ACHN (cell line): ENCODE data around the gene ZNF516.
"Not testable (repeated sequence)": the region's sequence is repeated elsewhere in the genome, so short reads cannot be mapped to it uniquely, and the experiment has no call there.

ENCODE experiments used
- DNase-seq: peaks from one replicate; pipeline ENCODE4 v3.0.0-alpha.2; 2015
- in situ Hi-C: cut with HindIII; loops from 2 replicates; pipeline ENCODE4 v1.10.0; 2017; ENCODE audit warnings: low sequenced_read_pairs, low pct_ligation_motif_present, low pct_unique_long_range_greater_than_20kb

The ZNF516 gene, protein sequence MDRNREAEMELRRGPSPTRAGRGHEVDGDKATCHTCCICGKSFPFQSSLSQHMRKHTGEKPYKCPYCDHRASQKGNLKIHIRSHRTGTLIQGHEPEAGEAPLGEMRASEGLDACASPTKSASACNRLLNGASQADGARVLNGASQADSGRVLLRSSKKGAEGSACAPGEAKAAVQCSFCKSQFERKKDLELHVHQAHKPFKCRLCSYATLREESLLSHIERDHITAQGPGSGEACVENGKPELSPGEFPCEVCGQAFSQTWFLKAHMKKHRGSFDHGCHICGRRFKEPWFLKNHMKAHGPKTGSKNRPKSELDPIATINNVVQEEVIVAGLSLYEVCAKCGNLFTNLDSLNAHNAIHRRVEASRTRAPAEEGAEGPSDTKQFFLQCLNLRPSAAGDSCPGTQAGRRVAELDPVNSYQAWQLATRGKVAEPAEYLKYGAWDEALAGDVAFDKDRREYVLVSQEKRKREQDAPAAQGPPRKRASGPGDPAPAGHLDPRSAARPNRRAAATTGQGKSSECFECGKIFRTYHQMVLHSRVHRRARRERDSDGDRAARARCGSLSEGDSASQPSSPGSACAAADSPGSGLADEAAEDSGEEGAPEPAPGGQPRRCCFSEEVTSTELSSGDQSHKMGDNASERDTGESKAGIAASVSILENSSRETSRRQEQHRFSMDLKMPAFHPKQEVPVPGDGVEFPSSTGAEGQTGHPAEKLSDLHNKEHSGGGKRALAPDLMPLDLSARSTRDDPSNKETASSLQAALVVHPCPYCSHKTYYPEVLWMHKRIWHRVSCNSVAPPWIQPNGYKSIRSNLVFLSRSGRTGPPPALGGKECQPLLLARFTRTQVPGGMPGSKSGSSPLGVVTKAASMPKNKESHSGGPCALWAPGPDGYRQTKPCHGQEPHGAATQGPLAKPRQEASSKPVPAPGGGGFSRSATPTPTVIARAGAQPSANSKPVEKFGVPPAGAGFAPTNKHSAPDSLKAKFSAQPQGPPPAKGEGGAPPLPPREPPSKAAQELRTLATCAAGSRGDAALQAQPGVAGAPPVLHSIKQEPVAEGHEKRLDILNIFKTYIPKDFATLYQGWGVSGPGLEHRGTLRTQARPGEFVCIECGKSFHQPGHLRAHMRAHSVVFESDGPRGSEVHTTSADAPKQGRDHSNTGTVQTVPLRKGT

DNA sequence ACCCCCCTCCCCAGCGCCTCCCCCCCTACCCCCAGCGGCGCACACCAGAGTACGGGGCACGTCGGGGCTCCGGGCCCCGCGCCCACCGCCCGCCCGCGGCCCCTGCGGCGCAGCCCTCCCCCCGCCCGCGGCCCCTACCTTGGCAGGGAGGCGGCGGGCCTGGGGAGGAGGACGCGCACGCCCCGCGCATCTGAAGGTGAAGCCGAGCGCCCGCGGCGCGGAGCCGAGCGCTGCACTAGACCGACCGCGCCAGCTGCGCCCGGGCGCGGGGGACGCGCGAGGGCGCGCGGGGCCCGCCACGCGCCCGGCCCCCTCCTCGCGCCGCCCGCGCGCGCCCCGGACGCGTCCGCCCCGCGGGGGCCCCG lies at the start of gene ZNF516:
TSS of gene ZNF516 (minus strand) at position 237 of the 365 bp plus-strand sequence. CDS start 52,188 bp downstream, outside the sequence.
- DNase-seq, result peak; percentile 35
- in situ Hi-C loops, result no loop called here

DNA sequence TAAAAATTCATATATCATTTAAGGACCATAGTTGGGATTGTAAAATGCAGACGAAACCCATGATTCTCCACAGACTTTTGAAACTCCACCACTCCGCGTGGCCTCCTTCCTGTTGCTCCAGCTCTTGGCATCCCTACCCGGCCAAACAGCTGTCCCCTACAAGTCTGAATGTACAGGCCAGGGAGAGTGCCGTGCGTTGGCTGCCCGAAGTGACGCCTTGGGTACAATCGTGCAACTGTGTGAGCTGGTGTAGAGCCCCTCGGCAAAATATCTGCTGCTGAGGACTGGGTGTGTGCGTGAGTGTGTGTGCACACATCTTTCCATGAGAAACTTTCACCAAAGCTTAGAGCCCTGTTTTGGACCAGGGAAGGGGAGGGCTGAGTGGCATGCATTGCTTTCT lies 43.8 kb upstream of the ZNF516 start:
- DNase-seq, result no peak
- in situ Hi-C loops, result no loop called here

DNA sequence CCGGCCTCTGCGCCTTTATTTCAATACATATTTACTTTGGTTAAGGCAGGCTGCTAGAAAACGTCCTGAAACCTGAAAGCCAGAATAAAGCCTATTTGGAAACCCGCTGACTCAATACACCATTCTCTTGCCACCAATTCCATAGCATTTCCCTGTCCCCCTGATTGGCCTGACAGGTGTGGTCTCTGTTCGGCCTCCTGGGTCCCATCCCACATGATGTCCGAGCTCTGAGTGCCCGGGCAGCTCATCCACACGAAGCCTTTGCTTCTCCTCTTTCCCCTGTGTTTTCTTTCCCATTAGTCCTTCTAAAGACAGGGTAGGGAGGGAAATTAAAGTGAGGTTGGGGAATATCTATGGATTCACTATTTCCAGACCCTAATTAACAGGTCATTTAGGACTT lies 42.6 kb upstream of the ZNF516 start:
- in situ Hi-C loops, result no loop called here
- no peak for DNase-seq

DNA sequence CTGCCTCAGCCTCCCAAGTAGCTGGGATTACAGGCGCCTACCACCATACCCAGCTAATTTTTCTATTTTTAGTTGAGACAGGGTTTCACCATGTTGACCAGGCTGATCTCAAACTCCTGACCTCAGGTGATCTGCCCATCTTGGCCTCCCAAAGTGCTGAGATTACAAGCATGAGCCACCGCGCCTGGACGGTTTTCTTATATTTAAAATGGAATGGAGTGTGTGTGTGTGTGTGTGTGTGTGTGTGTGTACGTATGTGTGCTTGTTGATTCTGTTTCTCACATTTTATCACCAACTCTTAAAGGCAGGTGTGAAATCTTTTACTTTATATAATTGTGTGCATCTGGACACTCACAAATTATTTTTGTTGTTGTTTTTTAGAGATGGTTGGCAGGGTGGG lies 41.6 kb upstream of the ZNF516 start:
- in situ Hi-C loops, DNase-seq: not testable (repeated sequence)

DNA sequence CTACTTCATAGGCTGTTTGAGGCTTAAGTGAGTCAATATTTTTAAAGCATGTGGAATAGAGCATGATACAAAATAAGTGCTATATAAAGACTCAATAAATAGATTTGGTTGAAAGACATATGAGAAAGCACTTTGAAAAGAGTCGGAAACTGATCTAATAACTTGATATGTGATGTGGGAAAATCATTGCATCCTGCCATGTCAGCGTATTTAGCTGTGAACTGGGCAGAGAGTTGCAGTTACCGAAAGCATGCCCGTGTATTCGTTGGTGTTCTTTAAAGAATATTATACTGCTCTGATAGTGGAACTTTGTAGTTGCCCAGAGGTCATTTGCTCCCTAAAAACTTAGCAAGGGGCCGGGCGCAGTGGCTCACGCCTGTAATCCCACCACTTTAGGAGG lies 37.8 kb upstream of the ZNF516 start:
- DNase-seq, result no peak
- in situ Hi-C loops, result no loop called here

DNA sequence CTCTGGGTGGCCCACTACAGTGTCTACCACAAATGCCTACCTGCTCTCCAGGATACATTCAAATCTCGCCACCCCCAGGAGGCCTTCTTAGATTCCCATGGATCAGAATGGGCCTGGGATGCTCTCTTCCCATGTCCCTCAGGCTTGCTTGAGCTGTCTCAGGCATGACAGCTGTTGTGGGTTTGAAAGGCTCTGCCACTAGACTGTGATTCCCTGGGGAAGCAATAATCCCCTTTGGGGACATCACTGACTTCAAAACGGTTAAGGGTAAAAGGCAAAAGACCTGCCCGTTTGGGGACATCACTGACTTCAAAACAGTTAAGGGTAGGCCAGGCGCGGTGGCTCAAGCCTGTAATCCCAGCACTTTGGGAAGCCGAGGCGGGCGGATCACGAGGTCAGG lies 35.8 kb upstream of the ZNF516 start:
- in situ Hi-C loops, result no loop called here
- no peak for DNase-seq

DNA sequence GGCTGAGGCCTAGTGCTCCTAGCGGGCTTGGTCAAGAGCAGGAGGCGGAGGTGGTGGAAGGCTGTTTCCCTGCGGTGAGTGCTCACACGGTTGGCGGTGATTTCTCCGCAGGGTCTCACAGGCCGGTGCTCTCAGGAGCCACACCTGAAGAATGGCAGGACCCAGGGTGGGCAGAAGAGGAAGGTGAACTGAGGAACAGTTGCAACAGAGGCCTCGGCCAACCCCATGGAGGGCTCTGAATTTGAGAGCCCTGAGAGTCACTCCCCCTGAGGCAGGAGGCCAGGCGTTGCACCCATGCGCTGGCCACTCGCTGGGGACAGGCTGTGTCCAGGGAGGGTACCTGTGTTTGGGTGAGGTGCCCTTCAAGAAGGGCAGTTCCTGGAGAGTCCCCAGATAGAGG lies 35.3 kb upstream of the ZNF516 start:
- in situ Hi-C loops, result no loop called here
- DNase-seq, result no peak

DNA sequence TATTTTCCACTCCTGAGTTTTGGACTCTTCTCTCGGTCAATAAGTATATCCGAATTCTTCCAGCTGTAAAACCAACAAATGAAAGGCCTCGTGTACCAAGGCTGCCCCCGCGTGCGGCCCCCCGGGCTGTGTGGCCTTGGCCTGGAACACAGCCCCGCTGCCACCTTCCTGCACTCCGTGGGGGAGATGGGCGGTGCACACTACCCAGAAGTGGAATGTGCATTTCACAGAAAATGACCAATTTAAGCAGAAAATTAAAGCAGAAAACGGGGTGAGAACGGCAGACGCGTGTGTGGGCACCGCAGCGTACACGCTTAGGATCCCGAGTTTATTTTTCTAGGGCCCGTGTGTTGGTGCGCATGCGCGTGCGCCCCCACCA lies 34.4 kb upstream of the ZNF516 start:
- no peak for DNase-seq
- in situ Hi-C loops, result no loop called here

DNA sequence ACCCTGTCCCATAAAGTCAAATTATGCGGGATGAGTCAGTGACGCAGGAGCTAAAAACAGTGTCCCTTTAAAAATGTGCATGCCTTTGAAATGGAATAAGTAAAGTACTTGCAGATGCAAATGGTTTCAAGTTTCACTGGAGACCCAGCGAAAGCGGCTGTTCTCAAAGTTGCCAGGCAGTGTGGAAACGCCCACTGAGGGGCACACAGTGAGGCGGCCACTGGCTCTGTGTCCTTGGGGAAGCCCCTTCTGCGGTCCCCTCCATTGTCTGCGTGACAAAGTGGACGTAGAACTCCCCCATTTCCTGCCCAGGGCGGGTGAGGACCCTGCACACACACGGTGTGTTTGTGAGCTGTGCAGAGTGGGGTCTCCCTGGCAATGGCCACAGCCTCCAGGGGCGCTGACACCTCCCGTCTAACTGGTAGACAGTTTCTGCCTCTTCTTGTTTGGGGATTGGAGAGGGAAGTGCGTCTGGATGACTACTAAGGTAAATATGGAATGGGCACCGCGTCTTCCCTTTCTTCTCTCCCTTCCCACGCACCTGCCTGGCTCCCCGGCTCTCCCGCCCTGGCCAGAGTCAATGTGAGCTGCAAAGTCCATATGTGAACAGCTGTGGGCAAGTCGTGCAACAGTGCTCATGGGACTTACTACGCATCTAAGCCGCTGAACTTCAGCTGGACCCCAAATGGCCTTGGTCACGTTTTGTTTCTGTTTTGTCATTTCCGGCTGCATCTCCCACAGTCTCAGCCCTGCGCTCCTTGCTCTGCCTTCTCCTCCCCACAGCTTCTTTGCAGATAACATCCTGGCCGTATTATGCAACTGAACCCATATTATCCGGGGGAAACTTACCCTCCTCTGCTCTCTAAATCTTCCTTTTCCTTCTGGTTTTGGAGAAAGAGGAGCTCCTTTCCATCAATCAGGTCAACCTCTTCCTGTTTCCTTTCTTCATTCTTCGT lies 33.7 kb upstream of the ZNF516 start:
- DNase-seq, result no peak
- in situ Hi-C loops, result no loop called here

DNA sequence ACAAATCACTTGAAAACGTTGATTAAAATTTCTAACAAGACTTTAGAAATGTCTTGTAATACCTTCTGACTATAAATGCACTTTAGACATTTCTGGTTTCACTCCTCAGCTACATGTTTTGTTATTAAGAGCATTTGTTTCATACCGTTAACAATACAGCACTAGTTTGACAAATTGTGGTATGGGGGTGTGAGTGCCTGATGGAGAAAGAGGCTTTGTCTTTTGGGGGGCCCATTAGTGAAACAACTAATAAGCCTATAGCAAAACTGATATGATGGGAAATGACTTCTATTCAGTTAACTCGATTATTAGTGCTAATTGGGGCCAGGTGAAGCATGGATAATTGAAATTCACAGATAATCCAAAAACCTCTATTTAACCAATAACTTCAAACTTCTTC lies 30.9 kb upstream of the ZNF516 start:
- DNase-seq, result no peak
- in situ Hi-C loops, result no loop called here

DNA sequence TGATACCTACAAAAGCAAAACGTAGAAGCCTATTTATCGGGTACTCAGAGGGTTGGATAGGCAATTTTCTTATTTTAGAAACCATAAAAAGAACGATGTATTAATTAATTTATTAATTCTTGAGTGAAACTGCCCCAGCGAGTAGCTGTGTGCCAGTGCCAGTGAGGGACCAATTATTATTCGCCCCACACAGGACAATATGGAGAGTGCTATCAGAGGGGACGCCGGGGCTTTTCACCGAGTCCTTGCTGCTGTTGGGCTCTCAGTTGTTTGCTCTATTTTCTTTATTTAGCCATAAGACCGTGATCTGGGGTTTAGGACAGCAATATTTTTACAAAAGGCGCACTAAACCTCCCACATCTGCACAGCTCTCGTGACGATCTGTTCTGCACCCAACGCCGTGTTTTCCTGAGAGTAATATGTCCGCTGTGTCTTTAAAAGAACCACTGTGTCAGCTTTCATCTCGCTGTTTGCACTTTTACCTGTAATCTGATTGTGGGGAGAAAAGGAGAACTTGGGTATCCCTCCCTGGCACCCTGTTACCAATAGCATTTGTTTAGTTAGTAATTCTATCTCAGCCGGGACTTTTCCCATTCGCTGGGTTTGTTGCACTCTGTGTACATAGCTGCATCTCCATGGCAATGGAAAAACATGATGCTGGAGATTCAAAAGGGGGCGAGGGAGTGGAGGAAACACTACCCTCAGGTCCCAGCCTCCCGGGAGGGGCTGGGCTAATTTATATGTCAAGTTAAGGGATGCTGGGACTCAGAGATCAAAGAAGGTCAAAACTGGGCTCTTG lies 30.1 kb upstream of the ZNF516 start:
- in situ Hi-C loops, result no loop called here
- no peak for DNase-seq

DNA sequence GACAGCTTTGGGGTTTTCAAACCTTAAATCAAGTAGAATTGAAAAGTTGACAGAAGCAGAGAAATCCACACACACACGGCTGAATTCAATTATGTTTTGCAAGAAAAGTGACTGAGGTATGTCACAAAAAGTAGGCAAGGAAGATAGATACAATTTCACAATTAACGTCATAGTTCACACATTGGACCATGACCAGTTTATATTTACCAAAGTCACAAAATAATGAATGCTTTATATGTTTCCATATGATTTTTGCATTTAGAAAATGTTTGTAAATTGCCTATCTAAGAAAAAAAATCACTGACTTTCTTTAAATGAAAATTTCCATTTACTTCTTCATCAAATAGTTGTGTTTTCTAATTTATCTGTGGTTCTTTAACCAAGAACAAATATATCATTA lies 29.4 kb upstream of the ZNF516 start:
- in situ Hi-C loops, result no loop called here
- no peak for DNase-seq

DNA sequence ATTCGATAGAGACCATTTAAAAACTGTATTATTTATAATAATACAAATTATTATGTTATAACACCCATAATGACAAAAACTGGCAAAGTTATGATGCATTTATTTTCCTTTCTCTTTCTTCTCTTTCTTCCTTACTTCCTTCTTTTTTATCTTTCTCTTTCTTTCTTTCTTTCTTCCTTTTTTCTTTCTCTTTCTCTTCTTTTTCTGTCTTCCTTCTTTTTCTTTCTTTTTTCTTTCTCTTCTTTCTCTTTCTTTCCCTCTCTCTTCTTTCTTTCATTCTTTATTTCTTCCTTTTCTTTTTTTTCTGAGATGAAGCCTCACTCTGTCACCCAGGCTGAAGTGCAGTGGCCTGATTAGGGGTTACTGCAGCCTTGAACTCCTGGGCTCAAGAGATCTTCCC lies 27.5 kb upstream of the ZNF516 start:
- in situ Hi-C loops, result no loop called here
- no peak for DNase-seq

DNA sequence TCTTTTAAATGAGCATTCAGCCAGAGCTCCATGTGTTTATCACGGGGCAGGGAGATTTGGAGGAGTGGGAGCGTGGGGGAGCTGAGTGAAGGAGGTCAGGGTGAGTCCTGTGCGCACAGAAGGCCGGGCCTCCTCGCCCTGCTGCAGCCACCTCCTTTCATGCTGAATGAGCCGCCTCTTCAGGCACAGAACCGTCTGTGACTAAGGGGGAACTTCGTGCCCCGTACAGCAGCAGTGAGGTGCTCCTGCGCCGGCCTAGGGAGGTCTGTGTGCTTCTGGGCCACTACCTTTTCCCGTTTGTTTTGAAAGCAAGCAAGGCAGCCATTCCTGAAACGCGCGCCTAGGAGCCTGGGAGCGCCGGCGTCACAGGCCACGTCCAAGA lies 27.1 kb upstream of the ZNF516 start:
- no peak for DNase-seq
- in situ Hi-C loops, result no loop called here

DNA sequence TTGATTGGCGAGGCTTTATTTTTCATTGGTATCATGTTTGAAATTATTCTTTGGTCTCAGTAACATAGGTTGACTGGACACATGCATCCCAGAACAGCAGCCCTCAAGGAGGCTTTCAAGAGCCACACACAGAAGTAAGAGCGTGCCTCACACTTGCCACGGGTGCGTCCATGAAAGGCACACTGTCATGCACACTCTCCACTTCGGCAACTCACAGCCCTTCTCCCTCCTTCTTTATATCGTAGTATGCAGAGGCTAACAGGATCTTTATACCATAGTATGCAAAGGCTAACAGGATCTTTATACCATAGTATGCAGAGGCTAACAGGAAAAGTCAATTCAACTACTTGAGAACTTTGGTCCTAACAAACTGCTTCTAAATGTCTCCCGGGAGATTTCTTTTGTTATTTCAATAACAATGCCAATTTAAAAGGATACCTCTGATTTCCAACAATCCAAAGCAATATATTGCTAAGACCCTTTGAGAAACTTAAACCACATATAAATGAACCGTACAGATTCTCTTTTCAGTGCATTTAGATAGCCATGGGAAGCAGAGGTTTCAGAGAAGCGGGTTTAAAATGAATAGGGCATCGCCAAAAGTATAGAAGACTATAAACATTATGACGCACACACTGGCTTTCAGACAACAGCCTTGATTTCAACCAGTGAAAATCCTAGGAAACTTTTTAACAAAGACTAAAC lies 26.5 kb upstream of the ZNF516 start:
- no peak for DNase-seq
- in situ Hi-C loops, result no loop called here

DNA sequence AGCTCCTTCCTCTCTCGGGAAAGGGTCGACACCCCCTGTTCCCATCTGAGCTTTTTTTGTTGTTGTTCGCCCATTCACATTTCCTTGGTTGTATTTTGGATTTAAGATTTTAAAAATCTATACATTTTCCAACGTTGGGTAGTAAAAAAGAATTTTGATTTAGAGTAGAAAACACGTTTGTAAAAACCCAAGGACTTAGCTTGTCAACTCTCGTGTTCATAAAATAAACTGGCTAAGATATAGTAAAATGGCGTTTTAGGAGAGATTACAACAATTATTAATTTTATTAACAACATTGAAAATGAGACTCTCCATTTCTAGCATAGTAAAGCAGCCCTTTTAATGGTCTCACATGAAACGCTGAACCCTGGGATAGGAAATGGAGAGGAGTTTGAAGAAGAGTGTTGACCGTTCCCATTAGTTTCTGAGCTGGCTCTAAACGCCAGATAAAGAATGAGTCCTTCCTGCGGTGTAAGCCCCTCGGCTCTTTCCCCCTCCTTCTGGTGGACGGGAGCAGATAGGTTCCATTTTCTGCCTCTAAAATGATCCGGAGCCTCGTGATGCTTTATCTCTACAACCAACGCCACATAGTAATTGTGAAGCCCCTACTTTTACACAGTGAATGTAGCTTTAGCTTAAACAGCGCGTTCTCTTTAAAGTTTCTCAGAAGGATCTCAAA lies 24.0 kb upstream of the ZNF516 start:
- in situ Hi-C loops, result no loop called here
- no peak for DNase-seq
